Stimulated activated CD4-positive, alpha-beta T cell treated with anti-CD3 and anti-CD28 coated beads, Interleukin-4, amount 100 ng/mL, for 4 hours (primary cell): Measurements from ENCODE around the gene MYOM1.

ENCODE experiments used
- DNase-seq, 2 experiments: peaks; one replicate each; pipeline ENCODE4 v3.0.0-alpha.2; 2020

MYOM1 gene

DNA sequence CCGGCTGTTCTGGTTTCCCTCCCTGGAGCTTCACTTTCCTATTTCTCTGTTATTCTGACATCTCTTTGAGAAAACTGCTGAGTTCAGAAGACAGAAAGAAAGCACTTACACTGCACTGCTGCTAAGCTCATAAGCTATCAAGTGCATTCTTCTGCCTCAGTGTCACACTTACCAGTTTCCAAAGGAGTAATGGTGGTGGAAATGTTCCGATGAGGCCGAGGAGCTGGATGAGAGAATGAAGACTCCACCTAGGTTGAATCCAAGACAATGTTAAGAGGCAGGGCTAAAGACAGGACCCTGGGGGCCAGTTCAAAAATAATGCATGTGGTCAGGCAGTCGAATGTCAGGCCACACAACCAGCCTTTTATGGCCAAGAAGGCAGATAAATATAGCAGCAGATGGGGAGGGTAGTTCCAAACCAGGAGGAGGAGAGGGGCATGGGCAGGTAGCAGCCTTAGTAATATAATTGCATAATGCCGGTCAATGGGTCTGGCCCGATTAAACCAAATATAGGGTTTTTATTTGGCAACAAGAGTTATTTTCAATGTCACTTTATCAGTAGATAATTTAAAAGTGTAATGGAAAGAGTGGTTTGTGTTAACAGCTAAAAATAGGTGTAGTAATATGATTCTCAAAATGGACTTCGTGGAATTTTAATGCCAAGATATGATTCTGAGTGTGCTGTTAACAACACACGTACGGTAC, at the start of gene MYOM1:
Gene MYOM1, minus strand, starts transcription at position 338 of the 705 bp plus-strand sequence. CDS start 4,745 bp downstream, outside the sequence.
- no peak for DNase-seq

DNA sequence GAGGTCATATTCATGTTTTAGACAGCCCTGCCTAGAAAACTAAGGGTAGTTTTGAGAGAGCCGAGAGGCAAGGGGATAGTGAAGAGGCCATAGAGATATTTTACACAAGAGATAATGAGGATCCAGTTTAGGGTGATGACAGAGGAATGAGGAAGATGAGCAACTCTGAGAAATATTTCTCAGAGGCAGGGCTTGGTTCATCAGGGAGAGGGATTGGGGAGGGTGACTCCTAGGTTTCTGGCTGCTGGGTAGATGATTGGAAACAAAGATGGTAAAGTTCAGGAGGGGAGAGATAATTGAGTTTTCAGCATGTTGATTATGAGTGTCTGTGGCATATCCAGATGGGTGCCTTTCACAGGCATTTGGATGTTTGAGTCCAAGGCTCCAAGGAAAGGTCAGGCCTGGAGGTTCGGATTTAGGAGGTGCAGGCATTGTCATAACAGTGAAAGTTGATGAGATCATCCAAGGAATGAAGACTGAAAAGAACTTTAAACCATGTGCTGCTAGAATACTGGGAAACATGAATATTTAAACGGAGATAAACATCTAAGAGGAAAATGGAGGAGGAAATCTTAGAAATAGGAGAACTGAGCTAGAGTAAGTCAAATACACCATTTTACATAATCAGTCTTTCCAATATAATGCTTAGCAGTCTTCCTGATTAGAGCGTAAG, 49.6 kb upstream of the MYOM1 start:
- DNase-seq = no peak

DNA sequence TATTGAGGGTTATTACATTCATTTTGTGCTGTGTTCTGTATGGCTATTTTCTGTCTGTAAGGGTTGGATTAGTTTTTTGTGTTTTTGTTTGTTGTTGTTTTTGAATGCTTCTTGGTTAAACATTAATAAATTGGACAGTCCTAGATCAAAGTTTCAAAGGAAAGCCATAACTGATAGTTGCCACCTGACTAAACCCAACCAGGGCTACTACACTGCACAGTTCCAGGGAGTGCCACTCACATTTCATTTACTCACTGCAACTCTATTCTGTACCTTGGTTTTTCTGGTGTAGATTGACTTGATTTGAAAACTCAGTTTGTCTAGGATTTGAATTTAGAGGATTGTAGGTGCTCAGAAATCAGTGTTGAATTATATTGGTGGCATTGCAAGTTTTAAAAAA, 48.5 kb upstream of the MYOM1 start:
- no peak for DNase-seq

DNA sequence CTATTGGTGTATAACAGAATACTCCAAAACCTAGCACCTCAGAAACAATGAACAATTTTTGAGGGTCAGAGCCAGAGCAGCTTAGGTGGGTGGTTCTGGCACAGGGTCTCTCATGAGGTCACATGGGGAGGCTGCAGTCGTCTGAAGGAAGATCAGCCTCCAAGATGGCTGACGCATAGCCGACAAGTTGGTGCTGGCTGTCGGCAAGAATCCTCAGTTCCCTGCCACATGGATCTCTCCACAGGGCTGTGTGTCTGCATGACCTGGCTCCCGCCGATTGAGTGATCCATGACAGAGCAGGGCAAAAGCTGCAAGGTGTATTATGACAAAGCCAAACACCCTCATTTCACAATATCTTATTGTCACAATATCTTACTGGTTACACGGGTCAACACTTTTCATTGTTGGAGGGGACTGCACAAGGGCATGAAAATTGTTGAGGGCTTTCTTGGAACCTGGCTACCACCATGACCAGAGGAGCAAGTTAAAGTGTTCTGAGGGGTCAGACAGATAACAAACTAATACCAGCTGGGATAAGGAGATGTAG, 46.4 kb upstream of the MYOM1 start:
- no peak for DNase-seq

DNA sequence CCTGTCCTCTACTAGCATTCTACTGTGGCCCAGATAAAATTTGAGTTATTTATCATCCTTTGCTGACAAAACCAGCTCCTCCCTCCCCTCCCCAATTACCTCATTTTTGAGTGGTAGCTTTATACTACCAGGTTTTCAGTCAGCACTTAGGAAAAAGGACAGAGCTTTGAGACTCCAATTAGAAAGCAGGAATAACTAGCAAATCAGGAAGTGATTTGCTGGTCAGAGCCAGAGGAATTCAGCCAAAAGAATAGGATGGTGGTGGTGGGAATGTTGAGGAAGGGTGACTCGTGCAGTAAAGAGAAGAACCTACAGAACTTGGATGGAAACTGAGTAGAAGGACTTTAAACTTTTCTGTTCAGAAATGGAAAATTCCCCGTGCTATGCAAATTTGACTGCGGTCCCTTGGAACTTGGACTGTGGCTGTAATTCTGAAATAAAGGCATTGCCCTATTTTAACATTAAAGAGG, 45.8 kb upstream of the MYOM1 start:
- no peak for DNase-seq

DNA sequence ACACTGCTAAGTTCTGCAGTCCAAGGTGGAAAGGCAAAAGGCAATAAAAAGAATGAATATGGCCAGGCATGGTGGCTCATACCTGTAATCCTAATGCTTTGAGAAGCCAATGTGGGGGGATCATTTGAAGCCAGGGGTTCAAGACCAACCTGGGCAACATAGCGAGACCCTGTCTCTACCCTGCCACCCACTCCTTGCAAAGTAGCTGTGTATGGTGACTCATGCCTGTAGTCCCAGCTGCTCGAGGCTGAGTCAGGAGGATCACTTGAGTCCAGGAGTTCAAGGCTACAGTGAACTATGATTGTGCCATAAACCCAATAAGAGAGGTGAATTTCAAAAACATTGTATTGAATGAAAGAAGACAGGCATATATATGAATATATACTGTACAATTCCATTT, 44.6 kb upstream of the MYOM1 start:
- DNase-seq = peak in 1 of 2 experiments; percentile 23

DNA sequence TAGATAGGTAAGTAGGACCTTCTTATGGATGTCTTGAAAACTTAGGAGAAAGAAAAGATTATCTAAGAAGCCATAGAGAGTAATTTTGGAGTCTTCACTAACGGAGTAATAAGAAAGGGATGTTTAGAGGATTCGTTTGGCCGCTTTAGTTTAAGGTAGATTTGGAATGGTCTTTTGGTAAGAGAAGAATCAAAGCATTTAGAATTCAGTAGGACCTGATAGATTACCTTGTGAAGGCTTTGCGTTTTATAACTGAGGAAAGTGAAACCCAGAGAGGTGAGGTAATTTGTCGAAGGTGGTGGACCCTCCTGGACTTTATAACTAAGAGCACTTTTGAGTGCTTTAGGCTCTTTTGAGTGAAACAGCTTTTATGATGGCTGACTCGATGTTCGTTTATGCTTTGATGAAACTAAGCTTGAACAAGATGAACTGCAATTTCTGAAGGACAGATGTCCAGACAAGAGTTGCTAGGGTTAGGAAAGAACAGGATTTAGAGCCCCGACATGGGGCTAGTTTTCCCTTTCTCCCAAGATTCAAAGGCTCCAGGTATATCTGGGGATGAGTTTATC, 43.4 kb upstream of the MYOM1 start:
- no peak for DNase-seq

DNA sequence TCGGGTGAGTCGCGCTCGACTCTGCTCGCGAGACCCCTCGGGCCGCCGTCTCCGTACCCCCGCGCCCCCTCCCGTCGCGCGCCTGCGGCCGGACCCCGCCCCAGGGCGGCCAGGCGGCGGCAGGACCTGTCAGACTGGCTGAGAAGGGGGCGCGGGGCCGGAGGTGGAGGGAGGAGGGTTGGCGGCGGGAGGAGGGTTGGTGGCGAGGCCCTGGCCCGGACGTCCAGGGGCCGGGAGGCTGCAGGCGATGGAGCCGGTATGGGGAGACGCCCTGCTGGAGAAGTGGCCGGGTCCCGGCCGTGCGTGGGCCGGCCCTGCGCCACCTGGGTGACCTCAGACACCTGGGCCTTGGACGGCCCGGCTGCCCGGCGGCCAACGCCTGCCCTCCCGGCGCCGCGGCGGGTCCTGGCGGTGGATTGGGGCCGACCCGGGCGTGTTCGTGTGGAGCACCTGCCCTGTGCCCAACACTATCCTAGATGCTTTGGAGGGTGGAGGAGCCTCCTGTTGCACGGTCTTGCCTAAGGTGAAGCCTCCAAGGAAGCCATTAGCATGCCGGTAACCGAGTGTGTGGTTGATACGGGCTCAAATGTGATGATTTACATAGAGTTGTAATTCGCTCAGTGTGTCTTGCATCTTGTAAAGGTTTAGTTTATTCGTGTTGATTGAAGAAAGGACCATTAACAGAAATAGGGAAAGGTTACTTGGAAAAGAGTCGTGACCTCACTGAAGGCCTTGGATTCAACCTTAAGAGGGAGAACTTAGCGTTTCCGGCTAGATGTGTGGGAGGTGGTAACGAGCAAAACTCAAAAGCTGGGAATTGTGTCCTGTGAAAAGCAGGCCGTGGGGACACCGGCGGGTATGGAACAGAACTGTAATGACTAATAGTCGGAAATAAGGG, 42.7 kb upstream of the MYOM1 start:
- peak in 1 of 2 experiments; percentile 16 for DNase-seq

DNA sequence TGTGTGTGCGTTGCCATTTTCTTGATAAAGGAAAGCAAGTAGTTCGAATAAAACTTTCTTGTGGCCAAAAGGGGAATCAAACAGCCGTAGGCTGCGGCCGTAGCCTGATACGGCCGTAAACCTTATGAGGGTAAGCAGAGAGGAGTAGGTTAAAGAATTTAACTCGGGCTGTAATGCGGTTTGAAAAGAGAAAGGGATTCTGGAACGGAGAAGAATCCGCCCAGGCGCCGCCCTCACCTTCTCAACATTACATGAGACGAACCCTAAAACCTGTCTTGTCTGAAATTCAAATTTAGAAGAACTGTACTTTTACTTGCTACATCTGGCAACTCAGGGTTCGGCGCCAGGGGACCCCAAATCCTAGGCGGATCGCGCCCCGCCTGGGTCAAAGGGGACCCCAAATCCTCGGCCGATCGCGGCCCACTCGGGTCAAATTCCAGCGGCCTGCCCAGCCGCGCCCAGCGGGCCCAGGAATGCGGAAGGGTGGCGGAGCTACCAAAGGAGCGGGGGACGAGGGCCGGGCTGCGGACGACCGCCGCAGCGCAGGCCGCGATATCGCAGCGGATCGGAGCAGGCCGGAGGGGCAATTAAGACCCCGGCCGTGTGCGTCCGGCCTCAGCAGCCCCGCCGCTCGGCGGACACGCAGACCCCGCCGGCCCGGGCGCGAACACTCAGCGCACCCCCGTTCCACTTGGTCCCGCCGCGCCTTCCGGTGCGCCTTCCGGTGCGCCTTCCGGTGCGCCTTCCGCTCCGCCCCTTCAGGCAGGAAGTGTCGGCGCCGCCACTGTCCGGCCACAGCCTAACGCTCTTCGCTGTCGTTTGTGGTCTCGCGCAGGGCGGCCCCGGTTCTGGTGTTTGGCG, 41.8 kb upstream of the MYOM1 start, which contains the start of gene MYL12B:
Gene MYL12B, plus strand, starts transcription at position 761 of the 861 bp plus-strand sequence. CDS start 10,766 bp downstream, outside the sequence.
- peak; percentile 59 to 69 for DNase-seq

DNA sequence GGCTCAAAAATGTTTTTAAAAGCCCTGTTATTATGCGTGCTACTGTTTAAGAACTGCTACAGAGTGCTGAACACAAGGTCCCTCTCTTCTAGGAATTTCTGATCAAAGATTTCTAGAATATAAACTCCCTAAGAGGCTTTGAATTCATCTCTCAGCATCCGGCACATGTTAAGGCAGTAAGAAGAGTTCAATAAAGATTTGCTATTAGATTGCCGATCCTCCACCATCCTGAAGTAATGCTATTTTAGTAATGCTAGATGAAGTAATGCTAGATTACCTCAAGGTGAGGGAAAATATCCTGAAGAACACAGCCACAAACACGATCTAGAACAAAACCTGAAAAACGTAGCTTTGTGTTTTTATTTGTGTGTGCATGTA, 41.2 kb upstream of the MYOM1 start:
- no peak for DNase-seq

DNA sequence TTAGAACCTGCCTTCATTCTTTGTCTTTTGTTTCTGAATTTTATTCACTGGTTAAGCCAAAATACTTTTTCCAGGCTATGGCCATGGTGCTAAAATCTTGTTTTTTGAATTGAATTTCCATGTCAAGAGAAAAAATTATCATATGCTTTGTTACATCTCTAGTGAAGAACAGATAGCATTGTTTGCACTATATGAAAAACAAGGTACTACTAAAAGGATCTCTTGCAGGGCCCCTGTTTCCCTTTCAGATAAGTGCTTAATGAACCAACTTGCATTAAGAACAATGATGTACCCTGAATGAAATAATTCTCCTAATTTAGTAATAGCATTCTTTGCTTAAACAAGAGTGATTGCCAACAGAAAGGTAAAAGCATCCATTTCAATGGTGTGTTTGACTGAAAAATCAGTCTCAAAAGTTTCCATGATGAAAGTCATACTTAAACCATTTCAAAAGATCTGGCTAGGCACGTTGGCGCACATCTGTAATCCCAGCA, 37.9 kb upstream of the MYOM1 start:
- no peak for DNase-seq

DNA sequence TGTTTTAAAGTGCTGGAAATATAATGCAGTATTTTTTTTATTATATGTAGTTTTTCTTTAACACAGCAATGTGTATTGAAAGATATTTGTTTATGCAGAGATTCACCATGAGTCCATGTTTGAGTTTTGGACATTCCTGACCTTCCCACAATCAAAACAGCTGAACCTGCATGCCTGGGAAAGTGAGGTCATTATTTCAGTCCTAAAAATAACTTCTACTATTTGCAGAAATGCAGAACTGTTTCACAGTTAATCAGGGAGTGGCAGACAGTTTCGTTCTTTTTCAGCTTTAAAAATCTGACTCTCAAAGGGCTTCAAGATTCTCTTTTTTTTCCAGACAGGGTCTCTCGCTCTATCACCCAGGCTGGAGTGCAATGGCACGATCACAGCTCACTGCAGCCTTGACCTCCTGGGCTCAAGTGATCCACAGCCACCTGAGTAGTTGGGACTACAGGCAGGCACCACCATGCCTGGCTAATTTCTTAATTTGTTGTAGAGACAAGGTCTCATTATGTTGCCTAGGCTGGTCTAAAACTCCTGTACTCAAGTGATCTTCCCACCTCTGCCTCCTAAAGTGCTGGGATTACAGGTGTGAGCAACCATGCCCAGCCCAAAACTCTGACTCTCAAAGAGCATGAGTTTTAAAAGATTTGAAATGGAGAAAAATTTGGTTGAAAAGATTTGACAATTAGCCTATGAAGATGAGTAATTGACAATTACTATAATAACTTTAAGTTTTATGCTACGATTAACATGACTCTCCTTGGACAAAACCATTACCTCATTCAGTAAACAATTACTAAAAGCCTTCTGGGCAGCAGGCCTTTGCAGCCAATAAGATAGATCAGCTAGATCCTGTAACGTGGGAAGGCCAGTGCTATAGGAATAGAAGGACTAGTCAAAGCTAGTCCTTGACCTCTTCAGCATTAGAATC, 37.2 kb upstream of the MYOM1 start:
- DNase-seq = no peak

DNA sequence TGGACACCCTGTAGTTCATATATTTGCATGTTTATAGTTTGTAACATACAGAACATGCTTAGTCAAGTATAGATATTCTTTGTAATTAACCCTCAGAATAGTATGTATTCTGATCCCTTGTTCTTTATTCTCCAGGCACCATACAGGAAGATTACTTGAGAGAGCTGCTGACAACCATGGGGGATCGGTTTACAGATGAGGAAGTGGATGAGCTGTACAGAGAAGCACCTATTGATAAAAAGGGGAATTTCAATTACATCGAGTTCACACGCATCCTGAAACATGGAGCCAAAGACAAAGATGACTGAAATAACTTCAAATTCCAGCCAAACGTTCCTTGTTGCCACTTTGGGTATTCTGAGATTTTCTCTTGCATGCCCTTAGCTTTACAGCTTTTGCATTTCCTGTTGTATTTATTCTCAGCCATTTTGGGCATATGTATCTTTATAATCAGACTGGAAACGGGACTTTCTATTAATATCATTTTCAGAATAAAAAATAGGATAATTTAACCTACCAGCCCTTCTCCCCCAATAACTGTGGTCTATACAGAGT, 35.9 kb upstream of the MYOM1 start:
- DNase-seq = no peak

DNA sequence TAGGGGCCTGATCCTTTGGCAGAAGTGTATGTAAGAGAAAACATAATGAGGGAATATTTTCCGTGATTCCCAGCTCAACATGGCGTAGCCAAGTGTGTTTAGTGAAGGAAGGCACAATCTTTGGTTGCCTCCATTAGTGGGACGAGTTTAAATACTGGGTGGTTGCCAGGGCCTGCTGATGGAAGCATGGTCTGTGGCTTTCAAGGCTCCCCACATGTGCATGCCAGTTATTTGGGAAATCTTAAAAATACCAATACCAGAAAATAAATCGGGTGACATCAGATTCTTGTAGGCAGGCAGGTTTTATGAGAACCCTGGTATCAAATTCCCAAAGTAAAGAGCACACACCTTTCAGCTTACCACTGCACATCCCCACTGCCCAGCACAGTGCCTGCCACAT, 35.0 kb upstream of the MYOM1 start:
- no peak for DNase-seq

DNA sequence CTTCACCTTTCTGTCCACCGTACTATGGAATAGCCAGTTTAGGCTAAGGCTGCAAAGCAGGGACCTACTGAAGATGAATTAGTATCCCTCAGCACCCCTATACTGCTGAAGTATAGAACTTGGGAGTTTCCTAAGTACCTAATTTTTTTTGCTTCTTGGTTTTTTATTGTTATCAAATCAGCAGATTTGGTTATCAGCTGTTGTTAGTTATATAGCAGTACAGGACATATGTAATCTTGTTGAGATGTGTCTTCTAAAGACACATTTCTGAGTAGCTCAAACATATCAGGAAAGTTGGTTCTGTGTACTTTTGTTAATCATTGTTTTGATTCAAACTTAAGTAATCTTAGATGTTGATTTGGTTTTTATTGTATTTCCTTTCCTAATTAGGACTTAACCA, 33.1 kb upstream of the MYOM1 start:
- DNase-seq = no peak

DNA sequence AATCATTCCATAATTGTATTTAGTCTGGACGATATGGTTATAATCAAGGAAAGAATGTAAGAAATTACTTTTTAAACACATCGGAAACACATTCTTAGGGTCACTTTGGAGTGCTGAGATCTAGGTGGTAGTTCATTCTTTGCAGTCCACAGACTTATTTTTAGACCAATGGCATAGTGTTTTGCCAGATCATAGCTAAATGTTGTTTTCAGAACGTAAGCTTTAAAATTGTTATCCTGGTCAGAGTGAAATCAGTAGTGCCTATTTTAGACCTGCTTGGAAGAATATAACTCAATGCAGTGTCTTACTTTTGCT, 32.2 kb upstream of the MYOM1 start:
- no peak for DNase-seq

DNA sequence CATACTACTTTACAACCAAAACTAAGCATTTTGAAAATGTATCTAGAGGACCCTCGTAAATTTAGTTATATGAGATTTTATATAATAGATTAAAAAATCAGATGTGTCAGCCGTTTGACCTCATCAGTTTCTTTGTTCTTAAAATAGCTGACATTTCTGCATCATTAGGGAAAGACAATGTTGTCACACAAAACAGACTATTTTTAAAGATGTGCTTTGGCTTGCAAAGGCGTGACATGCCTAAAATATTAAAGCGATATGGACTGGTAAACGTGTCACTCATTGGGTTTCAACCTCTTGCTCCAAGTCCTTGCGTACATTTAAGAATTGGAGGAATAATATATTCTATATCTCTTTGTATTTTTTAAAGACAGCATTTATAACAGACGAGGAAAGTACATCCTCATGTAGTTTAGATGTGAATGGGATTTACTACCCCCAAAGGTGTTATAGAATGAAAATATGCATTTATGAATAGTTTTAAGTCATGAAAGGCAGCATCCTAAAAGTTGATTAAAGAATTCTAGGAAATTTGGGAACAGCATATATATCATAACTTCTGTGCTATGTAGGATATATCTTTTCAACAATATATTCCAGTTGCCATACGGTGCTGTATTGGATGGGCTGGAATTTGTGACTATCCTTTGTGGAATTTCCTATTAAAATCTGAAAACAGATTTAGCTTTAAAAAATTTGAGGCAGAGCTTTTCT, 31.6 kb upstream of the MYOM1 start:
- no peak for DNase-seq

DNA sequence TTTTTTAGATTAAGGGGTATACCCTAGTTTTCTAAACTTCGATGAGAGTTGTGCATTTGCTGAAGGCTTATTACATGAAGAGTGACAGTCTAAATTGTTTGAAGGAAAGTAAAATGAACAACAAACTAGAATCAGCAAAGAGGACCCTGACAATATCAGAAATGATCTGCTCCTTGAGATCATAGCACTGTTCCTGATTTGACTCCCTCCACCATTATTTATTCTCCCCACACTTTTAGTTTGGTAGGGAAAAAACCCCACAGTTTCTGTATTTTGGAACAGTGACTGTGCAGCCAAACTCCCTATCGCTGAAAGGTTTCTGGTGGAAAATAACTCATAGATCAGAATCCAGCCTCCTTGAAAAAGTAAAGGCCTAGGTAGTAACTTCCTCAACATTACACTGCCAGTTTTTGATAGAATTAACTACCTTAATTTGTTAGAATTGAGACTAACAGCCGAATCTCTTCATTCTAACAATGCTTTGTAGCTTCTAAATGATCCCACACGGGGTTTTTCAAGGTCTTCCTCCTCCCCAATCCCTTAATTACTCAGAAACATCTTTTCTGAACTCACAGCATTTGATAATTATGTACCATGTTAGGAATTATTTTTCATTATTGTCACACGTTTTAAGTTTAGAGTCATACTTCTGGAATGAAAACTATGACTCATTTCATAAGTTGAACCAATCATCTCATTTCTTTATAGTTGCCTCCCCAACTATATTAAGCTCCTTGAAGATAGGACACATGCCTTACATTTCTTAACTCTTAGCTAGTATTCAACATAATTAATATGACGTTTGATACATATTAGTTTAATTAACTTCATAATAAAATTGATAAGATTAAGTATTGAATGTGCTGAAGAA, 30.7 kb upstream of the MYOM1 start:
- no peak for DNase-seq
